HCT116 (cell line): ENCODE data around the gene KSR1. TPM values are rescaled to one million over a fixed set of nuclear protein-coding genes. Genes with fewer than 3 reads are reported as not detected.

Experiments used
- ATAC-seq: fragments of 200-7000 bp; cut with Tn5 transposase; 2 replicates; pipeline ENCODE4 v1.9.1; 2020; ENCODE audit warnings: mild to moderate bottlenecking, moderate library complexity
- BruUV-seq: library from RNA; stranded (reverse); fragments of 400-500 nt; replicated peaks from 2 replicates; lab custom pipeline; 2021; lab: Mats Ljungman, UMichigan
- CTCF ChIA-PET: fragments of 300-600 bp; sonication (Branson Sonifier 250); formaldehyde crosslinking; loops from one replicate; lab custom pipeline; 2021; ENCODE audit warnings: antibody characterized with exemption; lab: Charles Lee
- POLR2A ChIA-PET: fragments of 300-600, 350-600 bp; sonication (Branson Sonifier 250); formaldehyde crosslinking; loops from one replicate; lab custom pipeline; 2021; ENCODE audit warnings: antibody characterized with exemption; lab: Charles Lee
- RAD21 ChIA-PET, 2 experiments: fragments of 300-600 bp; sonication (Branson Sonifier 250); formaldehyde crosslinking; loops; one replicate each; lab custom pipeline; 2023; ENCODE audit warnings: low total read pairs in 2 of 2; ENCODE audit not compliant: uncharacterized antibody in 2 of 2, unreplicated experiment in 2 of 2, low non-redundant PET in 1 of 2; lab: Charles Lee
- DNase-seq: peaks from one replicate; pipeline ENCODE4 v3.0.0-alpha.2; 2010; ENCODE audit warnings: low read depth, low spot score
- H2AFZ ChIP-seq: fragments of 200-600 bp; shearing (Covaris generic), sonication (generic); 2 replicates; pipeline ENCODE4 v1.6.1; 2017; ENCODE audit warnings: low read depth, mixed run types, mixed read lengths, antibody characterized with exemption, low read length; ENCODE audit not compliant: poor library complexity, severe bottlenecking
- H3K27ac ChIP-seq: 2 replicates; pipeline ENCODE4 v1.5.1; 2012; ENCODE audit warnings: low read depth, low read length
- H3K27me3 ChIP-seq: fragments of 200-600 bp; sonication (generic); 2 replicates; pipeline ENCODE4 v1.6.1; 2016; ENCODE audit warnings: mixed run types, low read length, mixed read lengths; ENCODE audit not compliant: insufficient read depth
- H3K36me3 ChIP-seq, 2 experiments: fragments of 200-500 bp in 1 of 2; fragments of 200-600 bp in 1 of 2; sonication (Bioruptor generic) in 1 of 2; sonication (generic) in 1 of 2; 2 replicates each; pipeline versions ENCODE4 v1.5.1 to v1.6.1; 2014 to 2016; ENCODE audit warnings: low read length in 2 of 2, inconsistent platforms in 1 of 2, mixed read lengths in 1 of 2, mixed run types in 1 of 2; ENCODE audit not compliant: insufficient read depth in 2 of 2, control insufficient read depth in 1 of 2
- H3K4me1 ChIP-seq, 2 experiments: fragments of 200-600 bp in 1 of 2; sonication (generic) in 1 of 2; 2 replicates each; pipeline versions ENCODE4 v1.5.1 to v1.6.1; 2012 to 2017; ENCODE audit warnings: low read length in 2 of 2, inconsistent platforms in 1 of 2, mild to moderate bottlenecking in 1 of 2, mixed read lengths in 1 of 2, mixed run types in 1 of 2, moderate library complexity in 1 of 2; ENCODE audit not compliant: insufficient read depth in 2 of 2, control insufficient read depth in 1 of 2
- H3K4me2 ChIP-seq: fragments of 200-600 bp; sonication (generic); 2 replicates; pipeline ENCODE4 v1.6.1; 2017; ENCODE audit warnings: mixed run types, low read length, mixed read lengths
- H3K4me3 ChIP-seq, 2 experiments: fragments of 200-600 bp in 1 of 2; sonication (generic) in 1 of 2; replicated peaks in 1 of 2; 2 replicates each; pipeline ENCODE4 v1.5.1; 2011 to 2016; ENCODE audit warnings: low read length in 2 of 2, control low read depth in 1 of 2, low read depth in 1 of 2, mild to moderate bottlenecking in 1 of 2, mixed read lengths in 1 of 2, mixed run types in 1 of 2
- H3K79me2 ChIP-seq: fragments of 200-600 bp; sonication (generic); 2 replicates; pipeline ENCODE4 v1.6.1; 2017; ENCODE audit warnings: mild to moderate bottlenecking, mixed run types, low read length, moderate library complexity, mixed read lengths; ENCODE audit not compliant: insufficient read depth
- H3K9ac ChIP-seq: fragments of 200-600 bp; sonication (generic); 2 replicates; pipeline ENCODE4 v1.6.1; 2016; ENCODE audit warnings: low read length, mixed read lengths
- H3K9me2 ChIP-seq: fragments of 200-600 bp; sonication (generic), shearing (Covaris generic); 2 replicates; pipeline ENCODE4 v1.6.1; 2017; ENCODE audit warnings: mixed run types, mild to moderate bottlenecking, moderate library complexity; ENCODE audit not compliant: insufficient read depth
- H3K9me3 ChIP-seq, 2 experiments: fragments of 200-500 bp in 1 of 2; fragments of 200-600 bp in 1 of 2; sonication (Bioruptor generic) in 1 of 2; sonication (generic) in 1 of 2; 2 replicates each; pipeline ENCODE4 v1.6.1; 2014 to 2017; ENCODE audit warnings: low read length in 2 of 2, mixed read lengths in 2 of 2, inconsistent platforms in 1 of 2, low read depth in 1 of 2, mild to moderate bottlenecking in 1 of 2, mixed run types in 1 of 2, moderate library complexity in 1 of 2; ENCODE audit not compliant: control insufficient read depth in 1 of 2, insufficient read depth in 1 of 2
- H4K20me1 ChIP-seq: fragments of 200-600 bp; sonication (generic), shearing (Covaris generic); 2 replicates; pipeline ENCODE4 v1.6.1; 2017; ENCODE audit warnings: mixed run types, mild to moderate bottlenecking, moderate library complexity; ENCODE audit not compliant: insufficient read depth
- ATF3 ChIP-seq: IDR thresholded peaks from 2 replicates; pipeline ENCODE4 v1.6.1; 2012
- CTCF ChIP-seq, 3 experiments: fragments of 200-600 bp in 1 of 3; sonication (generic) in 1 of 3; IDR thresholded peaks in 2 of 3; conservative IDR thresholded peaks in 1 of 3; 2 replicates each; pipeline ENCODE4 v1.5.1; 2012 to 2017; ENCODE audit warnings: low read depth in 2 of 3, low read length in 2 of 3, antibody characterized with exemption in 1 of 3, borderline replicate concordance in 1 of 3, control low read depth in 1 of 3, mild to moderate bottlenecking in 1 of 3, mixed read lengths in 1 of 3, mixed run types in 1 of 3, moderate library complexity in 1 of 3; ENCODE audit not compliant: insufficient read depth in 1 of 3
- EZH2phosphoT487 ChIP-seq: fragments of 200-600 bp; IDR thresholded peaks from 2 replicates; pipeline ENCODE4 v1.6.1; 2018; ENCODE audit warnings: antibody characterized with exemption, borderline replicate concordance
- POLR2A ChIP-seq: IDR thresholded peaks from 2 replicates; pipeline ENCODE4 v1.7.0; 2011; ENCODE audit warnings: borderline replicate concordance; ENCODE audit not compliant: insufficient read depth, insufficient read length; ENCODE audit errors: extremely low read depth
- POLR2AphosphoS5 ChIP-seq: IDR thresholded peaks from 2 replicates; pipeline ENCODE4 v1.6.1; 2011; ENCODE audit warnings: mild to moderate bottlenecking, low read depth, low read length, moderate library complexity
- RAD21 ChIP-seq: IDR thresholded peaks from 2 replicates; pipeline ENCODE4 v1.6.1; 2012; ENCODE audit warnings: low read depth, mild to moderate bottlenecking
- SIN3A ChIP-seq: IDR thresholded peaks from 2 replicates; pipeline ENCODE4 v1.6.1; 2012; ENCODE audit warnings: low read depth
- TCF7L2 ChIP-seq: IDR thresholded peaks from 2 replicates; pipeline ENCODE4 v1.7.0; 2011; ENCODE audit warnings: borderline replicate concordance, inconsistent platforms; ENCODE audit not compliant: insufficient read depth, insufficient read length; ENCODE audit errors: extremely low read depth
- ZBTB33 ChIP-seq: IDR thresholded peaks from 2 replicates; pipeline ENCODE4 v1.6.1; 2011; ENCODE audit warnings: mild to moderate bottlenecking, low read length, moderate library complexity; ENCODE audit not compliant: insufficient replicate concordance; ENCODE audit errors: extremely low read depth
- ZFX ChIP-seq: fragments of 450-650 bp; IDR thresholded peaks from 2 replicates; pipeline ENCODE4 v1.6.1; 2017
- intact Hi-C: fragments of 100-400 bp; cut with micrococcal nuclease; formaldehyde crosslinking; loops from 2 replicates; pipeline ENCODE4 v1.10.0; 2022
- total RNA-seq: library from RNA; stranded (reverse); gene quantifications from one replicate; pipeline ENCODE4 v1.2.1, GENCODE V29; 2021; ENCODE audit not compliant: unreplicated experiment

KSR1 gene
- total RNA-seq, 1 experiment from 2014 or later: 16.5 TPM

GRCh38 chr17:27634026-27634335 is 177.7 kb downstream of the KSR1 start:
- H2AFZ ChIP-seq: no peak overlapping the region
- CTCF ChIA-PET: no interaction called here
- no peak overlapping the region for H3K27ac ChIP-seq
- intact Hi-C loops: no loop called here
- no peak for DNase-seq
- no peak for ATAC-seq
- H3K4me3 ChIP-seq: no peak overlapping the region
- BruUV-seq: no TSS peak
- H3K9me3 ChIP-seq: no peaks in the 10 kb centered on the region
- no peaks in the 10 kb centered on the region for H3K9me2 ChIP-seq
- H3K4me1 ChIP-seq: peaks cover 4 to 9% of the 10 kb centered on the region in 2 experiments; a peak in 2 of 4 replicates
- POLR2A ChIA-PET: no interaction called here
- H3K4me2 ChIP-seq: no peak overlapping the region
- RAD21 ChIA-PET: no interaction called here
- no peak overlapping the region for H3K9ac ChIP-seq
- TF ChIP-seq SIN3A: no peak
- TF ChIP-seq ZFX: no peak
- no peak for TF ChIP-seq ATF3
- TF ChIP-seq TCF7L2: no peak
- no peak for TF ChIP-seq POLR2AphosphoS5
- no peak for TF ChIP-seq EZH2phosphoT487
- TF ChIP-seq CTCF (IDR thresholded peaks at IDR 0.05 in 2 of 3, conservative IDR thresholded peaks at IDR 0.05 in 1 of 3; ENCODE audit: borderline replicate concordance in 1 of 3, insufficient read depth in 1 of 3, low read depth in 2 of 3, low read length in 2 of 3): no peak
- no peak for TF ChIP-seq RAD21
- no peak for TF ChIP-seq POLR2A
- TF ChIP-seq ZBTB33: no peak
- no peaks in the 10 kb centered on the region for H3K27me3 ChIP-seq
- no peaks in the 10 kb centered on the region for H4K20me1 ChIP-seq
- no peaks in the 10 kb centered on the region for H3K79me2 ChIP-seq
- no peaks in the 10 kb centered on the region for H3K36me3 ChIP-seq
